ENCODE data around the gene DDX21.
"Not testable (repeated sequence)": the region's sequence is repeated elsewhere in the genome, so short reads cannot be mapped to it uniquely, and the experiment has no call there.

The DDX21 gene

DNA sequence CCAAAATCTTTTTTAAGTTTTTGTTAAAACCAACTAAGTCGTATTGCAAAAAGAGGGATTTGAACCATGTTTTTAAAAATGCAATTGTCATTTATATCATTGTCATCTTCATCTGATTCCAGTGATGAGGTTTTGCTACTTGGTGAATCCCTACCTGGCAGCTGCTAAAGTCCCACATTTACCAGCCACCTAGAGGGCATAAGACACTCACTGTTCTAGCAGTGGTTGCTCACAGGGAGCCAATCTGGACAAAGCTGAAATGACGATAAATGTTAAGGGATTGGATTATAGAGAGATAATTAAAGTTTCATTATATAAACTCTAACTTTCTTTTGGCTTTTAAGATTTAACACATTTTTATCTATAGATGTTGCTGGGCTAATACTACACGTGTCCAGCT is 51.3 kb downstream of the DDX21 start:
- H3K4me3 ChIP-seq (replicated peaks in 1 of 2; ENCODE audit: low read depth in 2 of 2, low read length in 2 of 2), result no peak overlapping the region
- TF ChIP-seq, protein P1, sequence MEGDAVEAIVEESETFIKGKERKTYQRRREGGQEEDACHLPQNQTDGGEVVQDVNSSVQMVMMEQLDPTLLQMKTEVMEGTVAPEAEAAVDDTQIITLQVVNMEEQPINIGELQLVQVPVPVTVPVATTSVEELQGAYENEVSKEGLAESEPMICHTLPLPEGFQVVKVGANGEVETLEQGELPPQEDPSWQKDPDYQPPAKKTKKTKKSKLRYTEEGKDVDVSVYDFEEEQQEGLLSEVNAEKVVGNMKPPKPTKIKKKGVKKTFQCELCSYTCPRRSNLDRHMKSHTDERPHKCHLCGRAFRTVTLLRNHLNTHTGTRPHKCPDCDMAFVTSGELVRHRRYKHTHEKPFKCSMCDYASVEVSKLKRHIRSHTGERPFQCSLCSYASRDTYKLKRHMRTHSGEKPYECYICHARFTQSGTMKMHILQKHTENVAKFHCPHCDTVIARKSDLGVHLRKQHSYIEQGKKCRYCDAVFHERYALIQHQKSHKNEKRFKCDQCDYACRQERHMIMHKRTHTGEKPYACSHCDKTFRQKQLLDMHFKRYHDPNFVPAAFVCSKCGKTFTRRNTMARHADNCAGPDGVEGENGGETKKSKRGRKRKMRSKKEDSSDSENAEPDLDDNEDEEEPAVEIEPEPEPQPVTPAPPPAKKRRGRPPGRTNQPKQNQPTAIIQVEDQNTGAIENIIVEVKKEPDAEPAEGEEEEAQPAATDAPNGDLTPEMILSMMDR (IDR thresholded peaks at IDR 0.05; ENCODE audit: low read depth, low read length), result no peak
- DNase-seq (ENCODE audit: low read depth in 2 of 2), result no peak

- TF ChIP-seq, protein P1 (IDR thresholded peaks at IDR 0.05; ENCODE audit: low read depth, low read length), result no peak
- peak; percentile 71 to 82 for DNase-seq (ENCODE audit: low read depth in 2 of 2)
- H3K4me3 ChIP-seq (replicated peaks in 1 of 2; ENCODE audit: low read depth in 2 of 2, low read length in 2 of 2), result no peak overlapping the region
Measured at GRCh38 chr10:69009360-69009759, 53.4 kb downstream of the DDX21 start.

DNA sequence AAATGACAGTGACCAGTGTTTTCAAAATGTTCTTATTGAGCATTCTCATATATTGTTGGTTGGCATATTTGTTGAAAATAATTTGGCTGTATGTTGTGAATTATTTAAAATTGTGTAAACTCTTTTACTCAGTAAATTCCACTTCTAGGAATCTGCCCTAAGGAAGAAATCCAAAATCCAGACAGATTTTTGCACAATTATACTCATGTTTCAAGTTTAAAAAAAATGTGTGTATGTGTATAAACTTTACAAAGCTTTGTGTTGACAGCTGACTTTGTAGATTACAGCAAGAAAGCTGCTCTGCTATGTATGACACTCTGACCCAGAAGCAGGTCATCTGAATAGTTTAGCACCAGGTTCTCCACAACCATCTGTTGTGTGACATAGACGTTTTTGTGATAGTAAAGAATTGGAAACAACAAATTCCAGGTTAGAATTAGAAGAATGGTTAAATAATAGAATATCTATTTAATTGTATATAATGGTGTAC is 54.2 kb downstream of the DDX21 start:
- H3K4me3 ChIP-seq (replicated peaks in 1 of 2; ENCODE audit: low read depth in 2 of 2, low read length in 2 of 2), result no peak overlapping the region
- TF ChIP-seq, protein P1 (IDR thresholded peaks at IDR 0.05; ENCODE audit: low read depth, low read length), result no peak

GRCh38 chr10:69012778-69013177 is 56.8 kb downstream of the DDX21 start:
- not testable (repeated sequence) for H3K4me3 ChIP-seq (replicated peaks in 1 of 2; ENCODE audit: low read depth in 2 of 2, low read length in 2 of 2)
- DNase-seq (ENCODE audit: low read depth in 2 of 2), result peak in 1 of 2 donors; percentile 44

More for the DNA sequence above, 54.2 kb downstream of the DDX21 start:
- peak in 1 of 2 donors; percentile 51 for DNase-seq (ENCODE audit: low read depth in 2 of 2)

GRCh38 chr10:69014171-69014570 is 58.2 kb downstream of the DDX21 start:
- peak; percentile 73 to 94 for DNase-seq (ENCODE audit: low read depth in 2 of 2)
- no peak overlapping the region for H3K4me3 ChIP-seq (replicated peaks in 1 of 2; ENCODE audit: low read depth in 2 of 2, low read length in 2 of 2)
- TF ChIP-seq, protein P1 (IDR thresholded peaks at IDR 0.05; ENCODE audit: low read depth, low read length), result no peak

DNA sequence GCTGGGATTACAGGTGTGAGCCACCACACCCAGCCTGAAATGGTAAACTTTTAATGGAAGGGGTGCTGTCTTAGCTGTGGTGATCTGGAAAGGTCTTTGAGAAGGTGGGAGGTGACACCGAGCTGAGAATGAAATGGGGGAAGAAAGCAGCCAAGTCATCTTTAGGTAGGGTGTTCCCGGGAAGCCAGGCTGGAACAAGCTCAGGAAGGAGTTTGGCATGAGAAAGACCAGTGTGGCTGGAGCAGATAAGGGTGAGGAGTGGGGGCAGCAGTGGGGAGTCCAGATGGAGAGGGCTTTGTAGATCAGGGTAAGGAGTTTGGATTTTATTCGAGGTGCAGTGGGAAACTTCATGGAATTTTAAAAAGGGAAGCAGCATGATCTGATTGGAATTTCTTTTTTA is 62.6 kb downstream of the DDX21 start:
- DNase-seq (ENCODE audit: low read depth in 2 of 2), result no peak
- H3K4me3 ChIP-seq (replicated peaks in 1 of 2; ENCODE audit: low read depth in 2 of 2, low read length in 2 of 2), result no peak overlapping the region
- TF ChIP-seq, protein P1 (IDR thresholded peaks at IDR 0.05; ENCODE audit: low read depth, low read length), result no peak

DNA sequence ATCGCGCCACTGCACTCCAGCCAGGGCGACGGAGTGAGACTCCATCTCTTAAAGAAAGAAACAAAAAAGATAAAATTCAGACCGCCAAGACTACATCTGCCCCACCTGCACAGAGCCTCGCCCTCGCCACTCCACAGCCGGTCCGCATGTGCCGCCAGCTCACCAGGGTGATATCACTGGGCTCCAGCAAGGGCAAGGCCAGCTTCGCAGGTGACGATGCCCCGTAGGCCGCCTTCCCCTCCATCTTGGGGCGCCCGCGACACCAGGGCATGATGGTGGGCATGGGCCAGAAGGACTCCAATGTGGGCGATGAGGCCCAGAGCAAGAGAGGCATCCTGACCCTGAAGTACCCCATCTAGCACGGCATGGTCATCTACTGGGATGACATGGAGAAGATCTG is 66.6 kb downstream of the DDX21 start:
- TF ChIP-seq, protein P1 (IDR thresholded peaks at IDR 0.05; ENCODE audit: low read depth, low read length), result no peak
- no peak overlapping the region for H3K4me3 ChIP-seq (replicated peaks in 1 of 2; ENCODE audit: low read depth in 2 of 2, low read length in 2 of 2)
- no peak for DNase-seq (ENCODE audit: low read depth in 2 of 2)

Measured in cardiac fibroblast (primary cell).